SK-N-MC (cell line): ENCODE measurements around the gene SAMMSON.

Source experiments
- EZH2 ChIP-seq: fragments of 200-600 bp; sonication (generic); IDR thresholded peaks from one replicate; pipeline ENCODE4 v1.6.1; 2017; ENCODE audit warnings: antibody characterized with exemption
- FOXP2 ChIP-seq: optimal IDR thresholded peaks from 2 replicates; pipeline ENCODE3; 2011; ENCODE audit warnings: mild to moderate bottlenecking, moderate library complexity; ENCODE audit not compliant: insufficient read depth; ENCODE audit errors: extremely low read length, control extremely low read depth
- POLR2AphosphoS5 ChIP-seq: IDR thresholded peaks from 2 replicates; pipeline ENCODE4 v1.6.1; 2012; ENCODE audit warnings: mild to moderate bottlenecking, low read depth, low read length, borderline replicate concordance

- no peak for TF ChIP-seq EZH2
- TF ChIP-seq POLR2AphosphoS5, result no peak
- no peak for TF ChIP-seq FOXP2
These were observed 120.3 kb downstream of the SAMMSON start for GRCh38 chr3:70119879-70120278.
